Omental fat pad (tissue), 4 donors: ENCODE results near the gene KLF11. TPM values are rescaled to one million over a fixed set of nuclear protein-coding genes. Genes with fewer than 3 reads are reported as not detected.

Source experiments
- ATAC-seq: fragments of 150-250 bp; one replicate; pipeline ENCODE4 v1.9.1; 2016; ENCODE audit warnings: mild to moderate bottlenecking, moderate library complexity; ENCODE audit not compliant: low FRiP score
- DNase-seq: peaks from one replicate; pipeline ENCODE4 v3.0.0-alpha.2; 2019; ENCODE audit warnings: low spot score
- CTCF ChIP-seq, 3 donors: fragments of 450-650 bp; IDR thresholded peaks; one replicate each; pipeline ENCODE4 v1.5.1; 2016 to 2017; ENCODE audit warnings: antibody characterized with exemption in 3 of 3, mild to moderate bottlenecking in 3 of 3, moderate library complexity in 2 of 3
- total RNA-seq, 4 donors: library from RNA; depleted of rRNA; stranded (reverse); fragments of >200 nt; gene quantifications; one replicate each; pipeline ENCODE4 v1.1.0, GENCODE V29; 2016

Gene KLF11
- total RNA-seq, 4 donors from 2014 or later = 35.8 to 63.6 (median 37.3) TPM

- no peak for TF ChIP-seq CTCF (IDR thresholded peaks at IDR 0.05)
- no peak for ATAC-seq
- no peak for DNase-seq
These were observed 4.6 kb upstream of the KLF11 start for GRCh38 chr2:10038716-10039115.

- no peak for ATAC-seq
- no peak for DNase-seq
- TF ChIP-seq CTCF (IDR thresholded peaks at IDR 0.05) = no peak
These were observed 3.5 kb upstream of the KLF11 start for GRCh38 chr2:10039658-10040410.

GRCh38 chr2:10041711-10042110 is 1.6 kb upstream of the KLF11 start:
- ATAC-seq (no peak), DNase-seq (no peak)
- no peak for TF ChIP-seq CTCF (IDR thresholded peaks at IDR 0.05)

- peak; percentile 68 for DNase-seq
- ATAC-seq = peak; percentile 50
These were observed 819 bp upstream of the KLF11 start for GRCh38 chr2:10042301-10043161.

GRCh38 chr2:10043906-10044601 is 704 bp downstream of the KLF11 start:
- TF ChIP-seq CTCF (IDR thresholded peaks at IDR 0.05) = no peak
- ATAC-seq (peak; percentile 84), DNase-seq (peak; percentile 95)

More at GRCh38 chr2:10042301-10043161, 819 bp upstream of the KLF11 start:
- TF ChIP-seq CTCF (IDR thresholded peaks at IDR 0.05) = no peak

GRCh38 chr2:10045561-10046355 is 2.4 kb downstream of the KLF11 start:
- no peak for TF ChIP-seq CTCF (IDR thresholded peaks at IDR 0.05)
- no peak for ATAC-seq
- DNase-seq = no peak
